GM08714 (cell line): ENCODE measurements around the gene ARHGAP22.

Experiments
- H3K4me3 ChIP-seq: fragments of 200-500 bp; sonication (Bioruptor generic); 2 replicates; pipeline ENCODE4 v1.5.1; 2014; ENCODE audit warnings: mild to moderate bottlenecking, low read length, inconsistent platforms
- ZNF274 ChIP-seq: IDR thresholded peaks from 2 replicates; pipeline ENCODE4 v1.6.1; 2012; ENCODE audit warnings: mild to moderate bottlenecking, low read depth, low read length

The ARHGAP22 gene

DNA sequence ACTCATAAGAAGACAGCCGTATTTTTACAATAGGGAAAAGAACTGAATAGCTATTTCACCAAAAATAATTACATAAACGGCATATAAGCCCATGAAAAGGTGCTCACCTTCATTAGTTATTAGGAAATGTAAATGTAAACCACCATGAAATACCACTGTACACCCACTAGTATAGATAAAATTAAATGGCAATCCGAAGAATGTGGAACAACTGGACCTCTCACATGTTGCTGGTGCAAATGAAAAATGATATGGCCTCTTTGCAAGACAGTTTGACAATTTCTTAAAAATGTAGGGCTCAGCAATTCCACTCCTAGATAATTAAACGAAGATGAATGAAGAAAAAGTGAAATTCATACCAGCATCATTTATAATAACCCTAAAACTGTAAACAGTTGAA is 206.6 kb downstream of the ARHGAP22 start:
- no peak for TF ChIP-seq ZNF274
- no peak overlapping the region for H3K4me3 ChIP-seq
